Transverse colon (tissue), 4 donors: Measurements from ENCODE around the gene RGP1.

ENCODE experiments used
- CTCF ChIP-seq, 5 experiments: fragments of 200-600 bp in 3 of 5; fragments of 450-650 bp in 2 of 5; sonication (generic) in 3 of 5; IDR thresholded peaks; 1 replicate in 2 of 5; 2 replicates in 3 of 5; pipeline ENCODE4 v1.5.1; 2016 to 2017; ENCODE audit warnings: antibody characterized with exemption in 5 of 5, inconsistent platforms in 3 of 5, mild to moderate bottlenecking in 2 of 5, moderate library complexity in 1 of 5
- POLR2AphosphoS5 ChIP-seq, 3 donors: sonication (generic); formaldehyde crosslinking; IDR thresholded peaks; one replicate each; pipeline ENCODE4 v1.6.1; 2016; ENCODE audit warnings: antibody characterized with exemption in 3 of 3

GRCh38 chr9:35746583-35746982 is 2.5 kb upstream of the RGP1 start:
- TF ChIP-seq POLR2AphosphoS5 (IDR thresholded peaks at IDR 0.05) (peak in 2 of 3 donors; percentile 27 to 64), CTCF (IDR thresholded peaks at IDR 0.05) (no peak)
